ENCODE results near the gene CSTA.

CSTA gene

GRCh38 chr3:122307094-122307687, 17.9 kb upstream of the CSTA start:
- no peak for DNase-seq (ENCODE audit: extremely low read depth, low read depth)
- no peak overlapping the region for H3K4me3 ChIP-seq (replicated peaks; ENCODE audit: low read depth, low read length)
- TF ChIP-seq, protein P1, sequence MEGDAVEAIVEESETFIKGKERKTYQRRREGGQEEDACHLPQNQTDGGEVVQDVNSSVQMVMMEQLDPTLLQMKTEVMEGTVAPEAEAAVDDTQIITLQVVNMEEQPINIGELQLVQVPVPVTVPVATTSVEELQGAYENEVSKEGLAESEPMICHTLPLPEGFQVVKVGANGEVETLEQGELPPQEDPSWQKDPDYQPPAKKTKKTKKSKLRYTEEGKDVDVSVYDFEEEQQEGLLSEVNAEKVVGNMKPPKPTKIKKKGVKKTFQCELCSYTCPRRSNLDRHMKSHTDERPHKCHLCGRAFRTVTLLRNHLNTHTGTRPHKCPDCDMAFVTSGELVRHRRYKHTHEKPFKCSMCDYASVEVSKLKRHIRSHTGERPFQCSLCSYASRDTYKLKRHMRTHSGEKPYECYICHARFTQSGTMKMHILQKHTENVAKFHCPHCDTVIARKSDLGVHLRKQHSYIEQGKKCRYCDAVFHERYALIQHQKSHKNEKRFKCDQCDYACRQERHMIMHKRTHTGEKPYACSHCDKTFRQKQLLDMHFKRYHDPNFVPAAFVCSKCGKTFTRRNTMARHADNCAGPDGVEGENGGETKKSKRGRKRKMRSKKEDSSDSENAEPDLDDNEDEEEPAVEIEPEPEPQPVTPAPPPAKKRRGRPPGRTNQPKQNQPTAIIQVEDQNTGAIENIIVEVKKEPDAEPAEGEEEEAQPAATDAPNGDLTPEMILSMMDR (IDR thresholded peaks at IDR 0.05; ENCODE audit: low read depth, low read length, missing control alignments): no peak

- H3K4me3 ChIP-seq (replicated peaks; ENCODE audit: low read depth, low read length): no peak overlapping the region
- DNase-seq (ENCODE audit: extremely low read depth, low read depth): no peak
Measured at GRCh38 chr3:122307976-122308375, 17.1 kb upstream of the CSTA start.

GRCh38 chr3:122310361-122310760, 14.7 kb upstream of the CSTA start:
- no peak overlapping the region for H3K4me3 ChIP-seq (replicated peaks; ENCODE audit: low read depth, low read length)
- TF ChIP-seq, protein P1 (IDR thresholded peaks at IDR 0.05; ENCODE audit: low read depth, low read length, missing control alignments): no peak
- DNase-seq (ENCODE audit: extremely low read depth, low read depth): no peak

More at GRCh38 chr3:122307976-122308375, 17.1 kb upstream of the CSTA start:
- TF ChIP-seq, protein P1 (IDR thresholded peaks at IDR 0.05; ENCODE audit: low read depth, low read length, missing control alignments): no peak

GRCh38 chr3:122312826-122313225, 12.2 kb upstream of the CSTA start:
- DNase-seq (ENCODE audit: extremely low read depth, low read depth): no peak
- TF ChIP-seq, protein P1 (IDR thresholded peaks at IDR 0.05; ENCODE audit: low read depth, low read length, missing control alignments): no peak
- no peak overlapping the region for H3K4me3 ChIP-seq (replicated peaks; ENCODE audit: low read depth, low read length)

GRCh38 chr3:122313281-122313680, 11.8 kb upstream of the CSTA start:
- no peak for DNase-seq (ENCODE audit: extremely low read depth, low read depth)
- TF ChIP-seq, protein P1 (IDR thresholded peaks at IDR 0.05; ENCODE audit: low read depth, low read length, missing control alignments): no peak

GRCh38 chr3:122314228-122314876, 10.7 kb upstream of the CSTA start:
- no peak for DNase-seq (ENCODE audit: extremely low read depth, low read depth)
- H3K4me3 ChIP-seq (replicated peaks; ENCODE audit: low read depth, low read length): no peak overlapping the region
- TF ChIP-seq, protein P1 (IDR thresholded peaks at IDR 0.05; ENCODE audit: low read depth, low read length, missing control alignments): no peak

More at GRCh38 chr3:122313281-122313680, 11.8 kb upstream of the CSTA start:
- H3K4me3 ChIP-seq (replicated peaks; ENCODE audit: low read depth, low read length): no peak overlapping the region

All from HFF-Myc (cell line).